Left cardiac atrium (tissue), 4 donors: ENCODE measurements around the gene ST3GAL3. TPM values are rescaled to one million over a fixed set of nuclear protein-coding genes. Genes with fewer than 3 reads are reported as not detected.
"Not testable (repeated sequence)": the region's sequence is repeated elsewhere in the genome, so short reads cannot be mapped to it uniquely, and the experiment has no call there.

ENCODE experiments used
- ATAC-seq, 2 donors: fragments of 200-7000 bp; cut with Tn5 transposase; one replicate each; pipeline ENCODE4 v1.9.1; 2020; ENCODE audit warnings: mild to moderate bottlenecking in 2 of 2, moderate library complexity in 2 of 2
- DNase-seq: peaks from one replicate; pipeline ENCODE4 v3.0.0-alpha.2; 2020
- intact Hi-C, 2 donors: fragments of 100-400 bp; cut with DNase I; formaldehyde crosslinking; loops; one replicate each; pipeline versions ENCODE4 v1.14.1 to v1.15.1; 2022 to 2023
- total RNA-seq, 2 donors: library from RNA; stranded (reverse); fragmentation: NEBNext Ultra II Directional; extraction: Animal tissue kit (Norgen Biotek cat#: 25700); gene quantifications; one replicate each; pipeline ENCODE4 v1.2.1, GENCODE V29; 2021
- donor health status: DM: no; HTN: yes; CAD: no.
- donor health status: DM: no; HTN: yes; CAD: no; lungs with severe emphysema.
- donor health status: DM: yes; HTN: yes; CAD: no.
- donor health status: Dilated cardiomyopathy.

Gene ST3GAL3
- total RNA-seq, 2 donors from 2014 or later = 19.4 to 25.9 TPM

DNA sequence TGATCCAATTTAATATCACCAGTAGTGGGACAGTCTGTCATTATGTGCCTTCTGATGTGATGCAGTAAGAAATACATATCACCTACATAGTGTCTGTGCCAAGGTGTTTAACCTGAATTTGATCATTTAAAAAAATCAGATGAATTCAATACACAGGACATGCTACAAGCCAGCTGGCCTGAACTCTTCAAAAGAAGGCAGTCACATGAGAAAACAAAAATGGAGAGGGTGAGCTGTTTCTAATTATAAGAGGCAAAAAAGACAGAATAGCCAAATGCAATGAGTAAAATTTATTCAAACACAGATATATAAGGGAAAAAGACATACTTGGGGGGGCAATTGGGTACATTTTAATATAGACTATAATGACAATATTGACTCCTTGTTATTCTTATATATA, 66.5 kb downstream of the ST3GAL3 start:
- DNase-seq = no peak
- ATAC-seq = no peak
- intact Hi-C loops = no loop called here

DNA sequence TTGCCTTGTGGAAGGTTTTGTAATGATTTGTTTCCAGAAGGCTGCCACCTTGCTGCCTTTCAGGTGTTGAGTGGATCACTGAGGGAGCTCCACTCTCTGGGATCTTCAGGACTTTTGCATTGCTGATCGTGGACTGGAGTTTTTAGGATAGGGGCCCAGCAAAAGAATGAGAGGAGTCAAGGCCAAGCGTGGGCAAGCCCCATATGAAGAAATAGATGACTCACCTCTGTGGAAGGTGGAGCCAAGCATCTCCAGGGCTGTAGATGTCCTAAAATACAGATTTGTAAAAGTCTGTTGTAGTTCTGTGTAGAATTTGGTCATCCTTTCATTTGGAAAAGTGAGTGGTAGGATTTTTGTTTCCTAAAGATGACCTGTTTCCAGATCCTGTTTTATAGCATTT, 67.0 kb downstream of the ST3GAL3 start:
- peak in 1 of 2 donors; percentile 86 for ATAC-seq
- no peak for DNase-seq
- intact Hi-C loops = no loop called here

DNA sequence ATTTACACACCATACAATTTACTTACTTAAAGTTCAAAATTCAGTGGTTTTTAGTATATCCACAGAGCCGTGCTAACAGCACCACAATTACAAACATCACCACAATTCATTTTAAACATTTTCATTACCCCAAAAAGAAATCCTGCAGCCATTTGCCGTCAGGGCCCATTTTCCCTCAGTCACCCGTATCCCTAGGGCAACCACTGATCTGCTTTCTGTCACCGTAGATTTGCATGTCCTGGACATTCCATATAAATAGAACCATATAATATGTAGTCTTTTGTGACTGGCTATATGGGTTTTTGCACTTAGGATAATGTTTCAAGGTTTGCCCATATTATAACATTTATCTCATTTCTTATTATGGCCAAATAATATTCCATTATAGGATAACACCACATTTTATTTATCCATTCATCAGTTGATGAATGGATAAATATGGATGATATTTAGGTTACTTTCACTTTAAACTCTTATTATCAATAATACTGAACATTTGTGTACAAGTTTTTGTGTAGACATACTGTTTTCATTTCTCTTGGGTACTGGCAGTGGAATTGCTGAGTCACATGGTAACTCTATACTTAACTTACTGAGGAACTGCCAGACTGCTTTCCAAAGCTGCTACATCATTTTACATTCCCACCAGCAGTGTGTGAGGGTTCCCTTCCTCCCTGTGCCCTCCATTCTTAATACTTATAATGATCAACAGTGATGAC, 68.9 kb downstream of the ST3GAL3 start:
- intact Hi-C loops = no loop called here
- ATAC-seq (no peak), DNase-seq (no peak)

DNA sequence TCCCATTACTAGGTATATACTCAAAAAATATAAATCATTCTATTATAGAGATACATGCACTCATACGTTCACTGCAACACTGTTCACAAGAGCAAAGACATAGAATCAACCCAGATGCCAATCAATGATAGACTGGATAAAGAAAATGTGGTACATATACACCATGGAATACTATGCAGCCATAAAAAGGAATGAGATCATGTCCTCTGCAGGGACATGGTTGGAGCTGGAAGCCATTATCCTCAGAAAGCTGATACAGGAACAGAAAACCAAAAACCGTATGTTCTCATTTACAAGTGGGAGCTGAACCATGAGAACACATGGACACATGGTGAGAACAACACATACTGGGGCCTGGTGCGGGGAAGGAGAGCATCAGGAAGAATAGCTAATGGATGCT, 70.6 kb downstream of the ST3GAL3 start:
- DNase-seq, ATAC-seq, intact Hi-C loops: not testable (repeated sequence)

DNA sequence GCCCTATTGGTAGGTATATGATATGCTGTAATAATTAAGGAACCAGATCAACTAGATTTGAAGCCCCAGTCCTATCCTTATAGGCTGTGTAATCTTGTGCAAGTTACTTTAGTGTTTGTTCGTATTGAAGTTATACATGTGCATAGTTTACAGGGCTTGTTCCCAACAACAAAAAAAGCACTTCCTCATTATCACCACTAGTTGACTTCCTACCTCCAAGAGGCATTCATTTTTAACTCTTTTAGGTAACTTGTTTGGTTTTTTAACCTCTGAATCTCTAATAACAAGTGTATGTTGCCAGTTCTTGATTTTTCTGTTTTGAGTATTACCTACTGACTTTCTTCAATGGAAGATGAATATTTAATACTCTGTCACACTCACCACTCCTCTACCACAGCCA, 71.9 kb downstream of the ST3GAL3 start:
- DNase-seq (no peak), ATAC-seq (no peak)
- intact Hi-C loops = no loop called here

DNA sequence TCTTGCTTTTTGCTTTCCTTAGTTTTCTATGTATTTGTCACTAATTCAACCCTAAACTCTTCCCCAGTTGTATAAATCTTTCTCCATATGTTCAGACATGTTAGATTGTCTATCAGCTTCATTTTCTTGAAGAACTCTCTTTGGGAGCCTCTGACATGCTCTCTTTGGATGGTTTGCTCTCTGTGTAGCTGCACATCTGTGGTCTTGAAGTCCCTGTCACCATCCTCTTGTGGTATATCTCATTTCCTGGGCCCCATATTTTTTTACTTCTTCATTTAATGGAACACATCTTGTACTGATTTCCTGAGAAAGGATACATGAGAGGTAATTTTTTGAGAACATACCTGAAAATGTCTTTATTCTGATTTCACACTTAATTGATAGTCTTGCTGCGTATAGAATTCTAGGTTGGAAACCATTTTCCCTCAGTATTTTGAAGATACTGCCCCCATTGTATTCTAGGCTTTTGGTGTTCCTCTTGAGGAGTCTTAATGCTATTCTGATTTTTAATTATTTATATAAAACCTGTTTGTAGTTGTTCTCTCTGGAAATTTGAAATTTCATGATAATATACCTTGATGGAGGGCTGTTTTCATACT, 72.6 kb downstream of the ST3GAL3 start:
- intact Hi-C loops = no loop called here
- ATAC-seq (no peak), DNase-seq (no peak)

DNA sequence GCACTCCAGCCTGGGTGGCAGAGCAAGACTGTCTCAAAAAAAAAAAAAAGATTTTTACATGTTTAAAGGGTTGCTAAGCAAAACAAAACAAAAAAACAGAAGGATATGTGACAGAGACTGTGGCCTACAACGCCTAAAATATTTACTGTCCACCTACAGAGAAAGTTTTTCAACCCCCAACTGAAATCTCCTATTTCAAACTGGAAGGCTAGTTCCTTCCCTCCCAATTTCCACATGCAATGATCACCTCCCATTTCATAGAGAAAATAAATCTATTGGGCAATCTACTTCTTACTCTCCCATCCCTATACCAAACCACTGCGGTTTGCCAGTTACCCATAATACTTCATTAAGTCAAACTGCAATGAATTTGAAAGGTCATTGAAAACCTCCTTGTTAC, 74.2 kb downstream of the ST3GAL3 start:
- DNase-seq = no peak
- intact Hi-C loops = no loop called here
- ATAC-seq = no peak

DNA sequence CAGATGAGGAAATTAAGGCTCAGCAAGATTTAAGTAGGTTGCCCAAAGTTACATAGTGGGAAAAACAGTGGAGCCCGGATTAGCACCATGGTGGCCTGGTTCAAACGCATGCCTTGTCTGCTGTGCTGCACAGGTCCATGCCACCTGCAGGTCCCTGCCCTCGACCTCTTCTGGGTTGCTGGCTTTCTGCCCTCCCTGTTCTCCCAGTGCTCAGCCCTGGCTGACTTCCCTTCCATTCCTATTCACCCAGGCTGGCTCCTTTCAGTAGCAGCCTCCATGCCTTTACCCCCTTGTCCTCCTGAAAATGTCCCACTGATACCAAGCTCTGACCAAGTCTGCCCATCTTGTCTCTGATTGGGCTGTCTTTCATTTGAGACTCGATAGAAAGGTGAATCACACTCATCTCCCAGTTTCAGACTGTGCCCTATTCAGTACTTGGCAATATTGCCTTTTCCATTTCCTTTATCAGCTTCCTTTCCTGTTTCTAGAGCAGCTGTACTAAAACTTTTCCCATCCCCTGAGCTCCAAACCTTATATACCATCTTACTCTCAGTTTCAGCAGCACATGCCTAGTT, 75.8 kb downstream of the ST3GAL3 start:
- intact Hi-C loops = no loop called here
- ATAC-seq (peak in 1 of 2 donors; percentile 41), DNase-seq (no peak)

DNA sequence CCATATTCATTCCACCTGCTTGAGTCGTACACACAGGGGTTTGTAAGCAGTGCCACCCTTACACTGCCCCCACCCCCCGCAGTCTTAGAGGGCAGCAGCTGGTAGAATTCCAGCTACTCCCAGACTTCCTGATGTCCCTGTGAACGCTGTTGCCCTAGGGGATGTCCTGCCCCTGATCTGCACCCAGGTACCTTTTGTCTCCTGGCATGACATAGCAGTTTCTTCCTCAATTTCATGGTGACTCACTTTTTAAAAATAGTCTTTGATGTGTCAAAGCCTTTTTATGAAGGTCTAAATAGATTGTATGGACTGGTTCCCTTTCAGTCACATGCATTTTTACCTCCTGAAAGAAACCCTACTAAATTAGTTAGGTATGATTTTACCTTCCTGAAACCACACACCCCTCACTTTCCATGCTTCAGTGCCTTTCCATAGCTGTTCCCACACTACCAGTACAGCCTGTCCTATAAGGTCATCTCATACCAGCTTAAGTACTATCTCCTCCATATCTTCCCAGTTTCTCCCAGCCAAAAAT, 76.4 kb downstream of the ST3GAL3 start:
- DNase-seq (no peak), ATAC-seq (peak in 1 of 2 donors; percentile 34)
- intact Hi-C loops = no loop called here

DNA sequence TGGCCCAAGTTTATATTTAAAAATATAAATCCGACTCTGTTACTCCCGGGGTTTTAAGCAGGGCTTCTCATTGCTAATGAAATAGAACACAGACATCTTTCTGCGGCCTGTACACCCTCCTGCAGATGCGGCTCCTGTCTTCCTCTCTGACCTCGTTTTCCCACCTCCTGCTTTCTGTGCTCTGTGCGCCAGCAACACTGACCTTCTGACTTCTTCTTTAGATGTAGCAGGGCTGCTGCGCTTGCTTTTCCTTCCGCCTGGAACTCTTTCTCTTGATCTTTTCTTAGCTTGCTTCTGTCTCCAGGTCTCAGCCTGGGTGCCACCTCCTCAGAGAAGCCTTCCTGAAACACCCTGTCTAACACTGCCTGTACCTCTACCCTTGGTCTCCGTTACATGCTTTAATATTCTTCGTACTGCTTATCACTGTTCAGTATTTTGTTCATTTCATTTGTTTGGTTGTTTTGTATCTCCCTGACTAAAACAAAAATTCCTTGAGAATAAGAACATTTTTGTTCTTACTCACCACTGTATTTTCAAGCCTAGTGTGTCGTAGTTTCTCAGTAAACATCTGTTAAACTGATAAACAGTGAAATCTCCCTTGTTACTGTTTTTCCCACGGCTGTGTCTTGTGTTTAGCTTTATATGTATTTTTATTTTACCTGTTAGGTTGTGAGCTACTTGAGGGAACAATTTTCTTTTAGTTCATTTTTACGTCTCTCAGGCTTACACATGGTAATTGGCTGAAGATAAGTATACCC, 79.0 kb downstream of the ST3GAL3 start:
- intact Hi-C loops = no loop called here
- no peak for ATAC-seq
- no peak for DNase-seq

DNA sequence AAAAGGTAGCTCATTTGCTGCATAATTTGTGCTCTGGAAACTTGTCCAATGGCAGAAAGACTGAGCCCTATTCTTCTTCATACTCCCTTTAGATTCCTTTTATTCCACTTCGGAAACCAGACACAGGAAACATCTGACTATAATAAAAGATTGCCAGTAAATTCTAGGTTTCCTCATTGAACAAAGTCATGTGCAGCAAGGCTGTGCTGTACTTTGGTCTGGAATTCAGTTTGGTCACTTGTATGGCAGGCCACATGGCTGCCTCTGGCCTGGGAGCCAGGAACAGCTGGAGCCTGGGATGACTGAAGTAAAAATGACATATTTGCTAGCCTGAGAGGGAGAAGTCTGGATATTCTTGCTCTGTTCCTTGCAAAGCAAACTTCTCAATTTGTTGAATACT, 79.6 kb downstream of the ST3GAL3 start:
- intact Hi-C loops = no loop called here
- peak; percentile 63 to 65 for ATAC-seq
- DNase-seq = peak; percentile 28

DNA sequence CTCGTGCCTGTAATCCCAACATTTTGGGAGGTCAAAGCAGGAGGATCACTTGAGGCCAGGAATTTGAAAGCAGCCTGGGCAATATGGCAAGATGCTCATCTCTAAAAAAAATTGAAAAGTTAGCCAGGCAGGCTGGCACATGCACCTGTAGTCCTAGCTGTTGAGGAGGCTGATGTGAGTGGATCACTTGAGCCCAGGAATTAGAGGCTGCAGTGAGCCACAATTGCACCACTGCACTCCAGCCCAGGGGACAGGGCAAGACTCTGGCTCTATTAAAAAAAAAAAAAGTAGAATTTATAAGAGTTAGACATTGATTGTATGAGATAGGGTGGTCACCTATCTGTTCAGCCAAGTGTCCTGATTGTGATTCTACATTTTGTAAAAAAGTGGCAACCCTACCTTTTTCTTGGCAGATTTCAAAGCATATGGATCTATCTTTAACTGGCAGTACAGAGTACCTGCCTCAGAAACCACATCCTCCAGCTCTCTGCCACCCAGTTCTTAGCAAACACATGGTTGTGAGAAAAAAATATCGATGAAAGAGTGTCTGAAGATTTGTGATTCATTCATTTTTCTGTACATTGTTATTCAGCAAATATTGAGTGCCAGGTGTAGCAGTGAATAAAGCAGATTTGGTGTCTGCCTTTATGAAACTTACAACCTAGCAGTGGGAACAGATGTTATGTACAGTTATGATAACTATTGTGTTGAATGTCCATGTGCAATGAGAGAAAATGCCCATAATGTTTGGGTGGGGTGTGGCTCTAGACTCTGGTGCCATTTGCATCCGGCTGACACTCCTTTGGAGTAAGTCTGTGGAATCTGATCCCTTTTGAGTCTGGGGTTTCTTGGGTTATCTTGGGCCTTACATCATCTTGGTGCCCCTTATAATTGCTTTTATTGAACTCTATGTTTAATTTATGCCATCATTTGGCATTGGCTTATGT, 82.5 kb downstream of the ST3GAL3 start:
- DNase-seq = no peak
- ATAC-seq = no peak
- intact Hi-C loops = no loop called here

DNA sequence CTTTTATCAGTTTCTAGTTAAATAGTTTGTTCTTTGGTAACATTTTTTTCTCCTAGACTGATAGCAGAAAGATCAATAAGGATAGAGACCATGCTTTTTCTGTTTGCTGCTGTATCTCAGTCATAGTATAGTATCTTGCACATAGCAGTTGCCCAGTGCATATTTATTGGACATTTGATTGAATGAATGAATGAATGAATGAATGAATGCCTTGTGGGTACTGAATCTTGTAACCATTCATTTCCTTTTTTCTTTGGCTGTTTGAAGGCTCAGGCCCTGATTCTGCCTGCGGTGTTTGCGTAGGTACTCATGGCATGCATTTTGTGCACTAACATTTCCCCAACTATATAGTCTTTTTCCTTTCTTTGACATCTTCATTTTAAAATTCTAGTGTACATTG, 83.9 kb downstream of the ST3GAL3 start:
- DNase-seq (no peak), ATAC-seq (no peak)
- intact Hi-C loops = no loop called here

DNA sequence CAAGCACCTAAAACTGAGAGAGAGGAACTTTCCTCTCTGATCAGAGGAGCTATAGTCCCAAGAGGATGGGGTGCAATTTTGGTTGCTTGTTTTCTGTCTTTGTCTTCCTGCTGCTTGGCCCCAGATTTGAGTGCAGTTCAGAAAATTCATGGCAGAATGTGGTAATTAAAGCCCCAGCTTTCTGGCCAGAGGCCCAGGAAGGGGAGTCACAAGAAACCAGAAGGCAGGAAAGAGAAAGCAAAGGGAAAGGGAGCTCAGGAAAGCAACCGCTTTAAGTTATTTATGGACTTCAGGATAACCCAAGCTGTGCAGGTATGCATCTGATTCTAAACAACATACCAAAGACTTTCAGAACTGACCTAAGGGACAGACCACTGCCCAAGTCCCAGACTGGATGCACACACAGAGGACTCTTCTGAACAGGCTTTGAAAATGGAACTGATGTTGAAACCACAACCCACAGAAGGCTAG, 88.8 kb downstream of the ST3GAL3 start:
- DNase-seq (no peak), ATAC-seq (no peak)
- intact Hi-C loops = no loop called here

DNA sequence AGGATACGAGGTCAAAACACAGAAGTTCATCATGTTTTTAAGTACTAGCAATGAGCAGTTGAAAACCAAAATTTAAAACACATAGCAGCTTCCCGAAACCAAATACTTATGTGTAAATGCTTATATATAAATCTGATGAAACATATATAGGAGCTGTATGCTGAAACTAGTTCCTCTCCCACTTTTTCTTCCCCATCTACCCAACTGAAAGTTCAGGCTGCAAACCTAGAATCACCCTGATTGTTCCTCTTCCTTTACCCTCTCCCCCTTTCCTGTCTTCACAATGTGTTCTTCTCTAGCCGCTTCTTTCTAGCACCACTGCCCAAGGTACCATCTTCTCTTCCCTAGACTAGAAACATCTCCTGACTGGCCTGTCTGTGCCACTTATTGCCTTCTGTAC, 90.6 kb downstream of the ST3GAL3 start:
- no peak for DNase-seq
- intact Hi-C loops = no loop called here
- ATAC-seq = no peak

DNA sequence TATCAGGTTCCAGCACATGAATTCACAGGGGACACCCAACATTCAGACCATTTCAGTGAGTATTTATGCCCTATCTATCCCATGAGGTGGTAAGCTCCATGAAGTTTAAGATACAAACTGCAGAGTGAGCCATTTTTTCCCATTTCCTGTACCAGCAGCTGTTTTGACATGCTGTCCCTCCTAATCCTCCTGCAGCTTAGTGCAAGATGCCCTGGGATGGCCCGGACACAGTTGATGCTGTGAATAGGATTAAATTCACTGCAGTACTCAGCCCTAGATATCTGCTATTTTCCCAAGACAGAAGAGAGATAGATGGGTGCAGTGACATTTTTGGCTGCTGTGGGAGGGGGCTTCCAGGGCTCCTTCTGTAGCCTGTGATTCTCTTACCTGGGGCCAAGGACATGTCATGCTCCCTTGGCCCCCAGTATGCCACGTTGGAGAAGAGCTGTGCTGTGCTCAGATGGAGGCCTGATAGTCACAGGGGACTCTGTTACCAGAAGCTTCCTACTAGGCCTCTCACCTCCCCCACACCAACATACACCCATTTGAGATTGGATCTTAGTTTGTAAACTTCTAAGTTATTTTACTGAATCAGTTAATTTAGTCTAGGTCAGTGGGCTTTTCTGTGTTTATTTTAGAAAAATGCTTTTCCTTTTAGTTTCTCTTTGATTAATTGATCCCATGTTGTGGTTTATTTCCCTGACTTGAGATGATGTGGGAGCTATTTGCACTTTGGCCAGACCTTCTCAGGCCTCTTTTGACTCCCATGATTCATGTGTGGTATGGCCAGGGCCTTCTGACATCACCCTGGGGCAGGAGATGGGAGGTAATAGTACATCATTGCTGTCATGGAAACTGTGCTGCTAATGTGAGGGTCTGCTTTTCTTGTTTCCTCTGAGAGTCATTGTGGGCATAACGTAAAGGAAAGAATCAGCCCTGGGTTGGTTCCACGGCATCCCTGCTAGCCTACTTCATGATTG, 92.6 kb downstream of the ST3GAL3 start:
- no peak for DNase-seq
- no peak for ATAC-seq
- intact Hi-C loops = no loop called here

DNA sequence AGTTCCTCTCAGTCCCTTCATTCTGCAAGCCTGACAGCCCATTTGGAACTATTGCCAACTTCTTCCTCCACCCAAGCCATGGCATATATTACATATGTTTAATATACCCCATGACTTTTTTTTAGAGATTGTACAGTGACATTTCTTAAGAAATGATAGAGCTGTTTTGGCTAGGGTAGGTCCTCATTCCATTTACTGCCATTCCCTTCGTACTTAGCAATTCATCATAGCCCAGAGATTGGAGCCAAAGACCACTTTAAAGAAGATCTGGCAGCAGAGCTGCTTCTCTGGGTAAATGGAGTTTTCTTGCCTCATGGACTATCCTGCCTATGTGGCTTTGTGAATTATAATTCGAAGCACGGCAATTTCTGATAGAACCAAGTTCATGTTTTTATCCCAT, 93.4 kb downstream of the ST3GAL3 start:
- ATAC-seq (no peak), DNase-seq (no peak)
- intact Hi-C loops = no loop called here

DNA sequence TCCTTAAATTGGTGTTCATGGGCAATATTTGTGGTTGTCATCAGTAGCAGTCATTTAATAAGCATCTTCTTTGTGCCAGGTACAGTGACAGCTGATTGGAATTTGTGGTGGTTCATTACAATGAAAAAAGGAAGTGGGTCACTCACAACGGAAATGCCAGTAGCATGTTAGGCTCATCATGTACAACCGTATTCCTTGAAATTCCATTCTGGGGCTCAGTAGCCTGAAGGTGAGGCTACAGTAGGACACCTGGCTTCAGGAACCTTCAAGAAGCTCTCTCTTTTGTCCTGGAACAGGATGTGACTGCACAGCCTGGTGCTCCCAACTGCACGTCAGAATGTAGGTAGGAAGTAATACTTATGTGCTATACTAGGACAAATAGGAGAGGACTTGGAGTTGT, 93.9 kb downstream of the ST3GAL3 start:
- ATAC-seq (no peak), DNase-seq (no peak)
- intact Hi-C loops = no loop called here
